ENCODE measurements around the gene CCDC39.
"Not testable (repeated sequence)": the region's sequence is repeated elsewhere in the genome, so short reads cannot be mapped to it uniquely, and the experiment has no call there.

Gene CCDC39

DNA sequence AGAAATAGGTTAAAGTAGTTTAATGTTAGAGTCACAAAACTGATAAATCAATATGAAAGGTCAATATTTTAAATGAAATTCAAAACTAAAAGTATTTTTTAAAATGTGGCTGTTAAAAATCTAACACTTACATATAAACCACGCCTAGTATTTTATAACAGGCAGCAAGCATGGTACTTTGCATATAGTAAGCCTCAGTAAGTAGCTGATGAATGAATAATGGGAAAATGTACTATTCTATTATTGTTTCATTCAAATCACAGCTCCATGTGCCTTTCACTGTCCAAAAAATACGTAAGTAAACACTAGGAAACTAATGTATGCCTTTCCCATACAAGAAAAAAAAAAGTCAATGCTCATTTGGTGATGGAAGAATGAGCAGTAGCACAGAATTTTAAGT is 17.8 kb downstream of the CCDC39 start:
- Histone ChIP-seq H3K36me3 (replicated peaks) (no peaks in the 10 kb centered on the region), H3K4me1 (peaks cover 4% of the 10 kb centered on the region; the same call in 1 of the 2 replicates), H3K4me3 (no peak overlapping the region), H3K9me3 (no peaks in the 10 kb centered on the region), H3K27me3 (ENCODE audit: low read depth) (peaks cover 16% of the 10 kb centered on the region)
- in situ Hi-C loops (cut with MboI; ENCODE audit: low sequenced_read_pairs), result no loop called here
- no peak for DNase-seq (ENCODE audit: low spot score in 2 of 2)

GRCh38 chr3:180657094-180657493 is 22.2 kb downstream of the CCDC39 start:
- DNase-seq (ENCODE audit: low spot score in 2 of 2), result no peak
- H3K4me3 ChIP-seq, result no peak overlapping the region
- H3K9me3 ChIP-seq, result no peaks in the 10 kb centered on the region
- H3K36me3 ChIP-seq (replicated peaks), result no peaks in the 10 kb centered on the region
- peaks cover 10% of the 10 kb centered on the region for H3K27me3 ChIP-seq (ENCODE audit: low read depth)
- in situ Hi-C loops (cut with MboI; ENCODE audit: low sequenced_read_pairs), result no loop called here
- peaks cover 4% of the 10 kb centered on the region; the same call in 1 of the 2 replicates for H3K4me1 ChIP-seq

- in situ Hi-C loops (cut with MboI; ENCODE audit: low sequenced_read_pairs), result no loop called here
- no peak for DNase-seq (ENCODE audit: low spot score in 2 of 2)
- no peaks in the 10 kb centered on the region for H3K9me3 ChIP-seq
- no peaks in the 10 kb centered on the region for H3K36me3 ChIP-seq (replicated peaks)
- peaks cover 4% of the 10 kb centered on the region; the same call in 1 of the 2 replicates for H3K4me1 ChIP-seq
- H3K27me3 ChIP-seq (ENCODE audit: low read depth), result peaks cover 10% of the 10 kb centered on the region
- H3K4me3 ChIP-seq, result no peak overlapping the region
Observed at GRCh38 chr3:180656406-180656805, 22.9 kb downstream of the CCDC39 start.

GRCh38 chr3:180646187-180646790 is 33.0 kb downstream of the CCDC39 start:
- in situ Hi-C loops (cut with MboI; ENCODE audit: low sequenced_read_pairs), result no loop called here
- DNase-seq (ENCODE audit: low spot score in 2 of 2), result peak in 1 of 2 experiments; percentile 46
- peaks cover 8% of the 10 kb centered on the region; the same call in 1 of the 2 replicates for H3K27me3 ChIP-seq (ENCODE audit: low read depth)

DNA sequence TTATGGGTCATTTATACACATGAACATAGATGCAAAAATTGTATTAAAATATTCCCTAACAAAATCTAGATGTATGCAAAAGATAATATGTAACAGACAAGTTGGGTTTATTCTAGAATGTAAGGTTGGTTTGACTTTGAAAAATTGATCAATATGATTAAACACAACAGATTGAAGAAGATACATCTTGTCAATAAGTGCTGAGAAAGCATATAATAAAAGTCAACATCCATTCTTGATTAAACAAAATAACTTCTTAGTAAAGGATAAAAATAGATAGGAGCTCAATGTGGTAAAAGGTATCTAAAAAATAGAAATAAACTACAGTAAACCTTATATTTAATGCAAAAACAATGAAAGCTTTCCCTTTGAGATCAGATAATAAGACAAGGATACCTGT is 38.3 kb downstream of the CCDC39 start:
- DNase-seq (ENCODE audit: low spot score in 2 of 2), result no peak
- H3K4me1 ChIP-seq, result no peaks in the 10 kb centered on the region
- no peaks in the 10 kb centered on the region for H3K36me3 ChIP-seq (replicated peaks)
- no peaks in the 10 kb centered on the region for H3K9me3 ChIP-seq
- in situ Hi-C loops (cut with MboI; ENCODE audit: low sequenced_read_pairs), result no loop called here
- peaks cover 5% of the 10 kb centered on the region; the same call in 1 of the 2 replicates for H3K27me3 ChIP-seq (ENCODE audit: low read depth)
- H3K4me3 ChIP-seq, result no peak overlapping the region

More at GRCh38 chr3:180646187-180646790, 33.0 kb downstream of the CCDC39 start:
- no peaks in the 10 kb centered on the region for H3K4me1 ChIP-seq
- no peaks in the 10 kb centered on the region for H3K36me3 ChIP-seq (replicated peaks)
- no peak overlapping the region for H3K4me3 ChIP-seq
- H3K9me3 ChIP-seq, result no peaks in the 10 kb centered on the region

DNA sequence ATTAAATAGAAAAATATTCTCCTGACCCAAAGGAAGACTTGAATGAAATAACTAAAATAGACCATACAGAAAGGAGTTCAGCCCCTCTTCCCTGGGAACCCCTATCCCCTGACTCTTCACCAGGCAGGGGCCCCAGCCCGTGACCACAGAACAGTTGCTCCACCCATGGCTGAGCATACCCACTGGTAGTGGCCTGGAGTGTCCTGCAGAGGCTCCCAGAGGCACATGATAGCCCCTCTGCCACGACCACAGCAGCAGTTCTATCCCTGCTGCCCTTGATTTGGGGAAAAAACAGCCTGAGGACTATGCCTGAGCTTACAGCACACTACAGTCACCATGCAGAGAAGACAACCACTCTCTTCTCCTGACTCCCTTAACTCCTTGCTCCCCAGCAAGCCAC is 45.6 kb downstream of the CCDC39 start:
- in situ Hi-C loops (cut with MboI; ENCODE audit: low sequenced_read_pairs), result no loop called here
- H3K4me3 ChIP-seq, result no peak overlapping the region
- H3K9me3 ChIP-seq, result no peaks in the 10 kb centered on the region
- H3K4me1 ChIP-seq, result no peaks in the 10 kb centered on the region
- peaks cover 3% of the 10 kb centered on the region; the same call in 1 of the 2 replicates for H3K27me3 ChIP-seq (ENCODE audit: low read depth)
- peak in 1 of 2 experiments; percentile 13 for DNase-seq (ENCODE audit: low spot score in 2 of 2)
- H3K36me3 ChIP-seq (replicated peaks), result no peaks in the 10 kb centered on the region

DNA sequence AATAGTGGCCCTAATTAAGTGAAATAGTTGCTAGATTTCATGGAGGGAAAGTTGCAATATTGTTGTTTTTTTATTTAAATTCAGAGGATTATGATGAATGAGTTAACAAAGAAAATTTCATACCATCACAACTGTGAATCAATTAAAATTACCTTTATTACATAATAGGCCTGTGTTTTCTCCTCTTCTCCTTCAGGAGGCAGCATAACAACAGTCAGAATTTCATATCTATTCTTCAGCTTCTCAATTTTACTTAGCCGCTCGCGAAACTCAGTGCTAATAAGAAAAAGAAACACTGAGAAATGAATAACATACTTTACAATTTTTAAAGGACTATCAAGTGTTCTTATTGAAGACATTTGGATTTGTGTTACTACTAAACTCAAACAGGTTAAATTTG is 48.0 kb downstream of the CCDC39 start:
- in situ Hi-C loops (cut with MboI; ENCODE audit: low sequenced_read_pairs), result no loop called here
- H3K4me3 ChIP-seq, result no peak overlapping the region
- H3K9me3 ChIP-seq, result no peaks in the 10 kb centered on the region
- H3K36me3 ChIP-seq (replicated peaks), result no peaks in the 10 kb centered on the region
- H3K4me1 ChIP-seq, result no peaks in the 10 kb centered on the region
- H3K27me3 ChIP-seq (ENCODE audit: low read depth), result peaks cover 3% of the 10 kb centered on the region; the same call in 1 of the 2 replicates
- DNase-seq (ENCODE audit: low spot score in 2 of 2), result peak in 1 of 2 experiments; percentile 16

DNA sequence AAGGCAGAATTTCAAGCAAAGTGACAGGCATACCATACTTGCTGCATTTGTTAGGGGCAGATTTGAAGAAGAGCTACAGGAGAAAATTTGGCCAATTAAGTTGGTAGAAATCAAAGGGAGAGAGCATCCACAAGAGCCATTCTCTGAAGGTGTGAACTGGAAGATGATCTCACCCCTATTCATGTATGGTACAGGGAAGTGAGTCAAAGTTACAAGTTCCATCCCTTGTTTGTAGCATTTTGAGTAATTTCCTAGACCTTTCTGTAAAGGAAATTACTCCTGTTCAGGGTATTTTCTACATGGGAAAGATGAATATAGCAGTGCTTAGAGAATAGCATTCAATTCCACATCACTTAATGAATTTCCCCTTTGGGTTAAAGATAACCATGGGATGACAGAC is 48.9 kb downstream of the CCDC39 start:
- DNase-seq (ENCODE audit: low spot score in 2 of 2), result no peak
- Histone ChIP-seq H3K4me3 (no peak overlapping the region), H3K9me3 (no peaks in the 10 kb centered on the region), H3K36me3 (replicated peaks) (no peaks in the 10 kb centered on the region), H3K27me3 (ENCODE audit: low read depth) (peaks cover 3% of the 10 kb centered on the region; the same call in 1 of the 2 replicates), H3K4me1 (no peaks in the 10 kb centered on the region)
- in situ Hi-C loops (cut with MboI; ENCODE audit: low sequenced_read_pairs), result no loop called here

DNA sequence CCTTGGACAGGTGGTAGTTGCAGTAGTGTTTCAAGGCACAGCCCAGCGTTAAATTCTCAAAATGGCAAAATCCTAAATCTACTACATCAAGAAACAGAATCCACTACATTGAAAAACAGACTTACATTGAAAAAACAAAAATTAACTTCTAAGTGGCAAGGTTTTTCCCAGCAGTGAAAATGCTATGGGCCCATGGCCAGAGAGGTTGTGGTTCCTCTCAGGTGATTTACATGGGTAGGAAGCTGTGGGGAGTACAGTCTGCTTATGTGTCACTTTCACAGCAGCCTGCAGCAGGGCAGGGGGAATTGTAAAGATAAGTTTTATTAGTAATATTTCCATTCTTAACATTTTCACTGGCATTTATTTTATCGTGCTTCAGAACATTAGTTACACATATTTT is 52.4 kb downstream of the CCDC39 start:
- Histone ChIP-seq H3K4me1 (peaks cover 2% of the 10 kb centered on the region; the same call in 1 of the 2 replicates), H3K9me3 (no peaks in the 10 kb centered on the region), H3K27me3 (ENCODE audit: low read depth) (no peaks in the 10 kb centered on the region), H3K4me3 (no peak overlapping the region), H3K36me3 (replicated peaks) (no peaks in the 10 kb centered on the region)
- in situ Hi-C loops (cut with MboI; ENCODE audit: low sequenced_read_pairs), result no loop called here
- DNase-seq (ENCODE audit: low spot score in 2 of 2), result no peak

- Histone ChIP-seq H3K9me3 (no peaks in the 10 kb centered on the region), H3K27me3 (ENCODE audit: low read depth) (no peaks in the 10 kb centered on the region), H3K36me3 (replicated peaks) (no peaks in the 10 kb centered on the region), H3K4me3 (no peak overlapping the region), H3K4me1 (peaks cover 2% of the 10 kb centered on the region; the same call in 1 of the 2 replicates)
- in situ Hi-C loops (cut with MboI; ENCODE audit: low sequenced_read_pairs), result no loop called here
- DNase-seq (ENCODE audit: low spot score in 2 of 2), result no peak
Observed at GRCh38 chr3:180624714-180625113, 54.6 kb downstream of the CCDC39 start.

- Histone ChIP-seq H3K36me3 (replicated peaks) (no peaks in the 10 kb centered on the region; the same call in none of the 2 replicates), H3K9me3 (no peaks in the 10 kb centered on the region), H3K27me3 (ENCODE audit: low read depth) (no peaks in the 10 kb centered on the region), H3K4me3 (no peak overlapping the region), H3K4me1 (peaks cover under 1% of the 10 kb centered on the region; the same call in 1 of the 2 replicates)
- no peak for DNase-seq (ENCODE audit: low spot score in 2 of 2)
- in situ Hi-C loops (cut with MboI; ENCODE audit: low sequenced_read_pairs), result no loop called here
Observed at GRCh38 chr3:180619723-180620122, 59.6 kb downstream of the CCDC39 start.

- H3K36me3 ChIP-seq (replicated peaks); H3K4me3 ChIP-seq; in situ Hi-C loops (cut with MboI; ENCODE audit: low sequenced_read_pairs); H3K27me3 ChIP-seq (ENCODE audit: low read depth); DNase-seq (ENCODE audit: low spot score in 2 of 2); H3K9me3 ChIP-seq; H3K4me1 ChIP-seq: not testable (repeated sequence)
Observed at GRCh38 chr3:180618563-180618962, 60.7 kb downstream of the CCDC39 start.

GRCh38 chr3:180617049-180617448 is 62.2 kb downstream of the CCDC39 start:
- H3K4me3 ChIP-seq, result no peak overlapping the region
- DNase-seq (ENCODE audit: low spot score in 2 of 2), result no peak
- no peaks in the 10 kb centered on the region for H3K27me3 ChIP-seq (ENCODE audit: low read depth)
- no peaks in the 10 kb centered on the region for H3K9me3 ChIP-seq
- in situ Hi-C loops (cut with MboI; ENCODE audit: low sequenced_read_pairs), result no loop called here
- peaks cover 10% of the 10 kb centered on the region for H3K36me3 ChIP-seq (replicated peaks)
- no peaks in the 10 kb centered on the region for H3K4me1 ChIP-seq

DNA sequence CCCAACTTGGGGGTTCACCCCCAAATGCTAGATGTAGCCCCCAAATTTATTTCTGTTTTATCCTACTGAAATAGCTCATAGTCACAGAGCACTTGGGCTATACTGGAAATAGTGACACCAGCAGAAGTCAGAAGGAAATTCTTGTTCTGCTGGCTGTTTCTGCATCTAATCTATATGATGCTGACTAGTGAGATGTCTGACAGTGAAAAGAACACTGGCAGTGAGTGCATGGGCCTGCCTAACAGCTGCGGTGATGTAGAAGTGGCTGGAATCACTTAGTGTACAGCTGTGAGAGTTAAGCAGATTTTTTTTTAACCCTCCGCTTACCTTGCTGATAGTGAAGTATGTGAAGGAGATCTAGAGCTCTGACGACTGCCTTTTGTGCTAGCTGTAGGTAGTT is 63.3 kb downstream of the CCDC39 start:
- H3K36me3 ChIP-seq (replicated peaks), result peaks cover 21% of the 10 kb centered on the region
- no peaks in the 10 kb centered on the region for H3K4me1 ChIP-seq
- H3K4me3 ChIP-seq, result no peak overlapping the region
- in situ Hi-C loops (cut with MboI; ENCODE audit: low sequenced_read_pairs), result no loop called here
- no peaks in the 10 kb centered on the region for H3K9me3 ChIP-seq
- DNase-seq (ENCODE audit: low spot score in 2 of 2), result no peak
- no peaks in the 10 kb centered on the region for H3K27me3 ChIP-seq (ENCODE audit: low read depth)

DNA sequence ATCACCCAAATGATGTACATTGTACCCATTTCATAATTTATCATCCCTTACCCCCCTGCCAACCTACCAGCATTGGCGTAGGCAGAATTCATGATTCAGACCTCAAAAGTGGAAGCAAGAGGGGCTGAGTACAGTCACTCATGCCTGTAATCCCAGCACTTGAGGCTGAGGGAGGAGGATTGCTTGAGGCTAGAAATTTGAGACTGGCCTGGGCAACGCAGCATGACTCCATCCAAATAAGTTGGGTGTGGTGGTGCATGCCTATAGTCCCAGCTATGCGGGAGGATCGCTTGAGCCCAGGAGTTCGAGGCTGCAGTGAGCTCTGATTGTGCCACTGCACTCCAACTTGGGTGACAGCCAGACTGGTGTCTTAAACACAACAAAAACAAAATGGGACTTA is 66.9 kb downstream of the CCDC39 start:
- Histone ChIP-seq H3K36me3 (replicated peaks) (peaks cover 52% of the 10 kb centered on the region), H3K9me3 (no peaks in the 10 kb centered on the region), H3K4me3 (no peak overlapping the region), H3K4me1 (no peaks in the 10 kb centered on the region), H3K27me3 (ENCODE audit: low read depth) (no peaks in the 10 kb centered on the region)
- DNase-seq (ENCODE audit: low spot score in 2 of 2), result no peak
- in situ Hi-C loops (cut with MboI; ENCODE audit: low sequenced_read_pairs), result no loop called here
